GM12891 (cell line): ENCODE results near the gene PABPN1L.

Source experiments
- PAX5 ChIP-seq: IDR thresholded peaks from 2 replicates; pipeline ENCODE4 v1.6.1; 2011; ENCODE audit warnings: low read length, moderate library complexity, mild to moderate bottlenecking; ENCODE audit not compliant: insufficient read depth, severe bottlenecking
- POLR2A ChIP-seq: IDR thresholded peaks from 2 replicates; pipeline ENCODE4 v1.6.1; 2011; ENCODE audit warnings: low read depth, low read length, control low read depth
- POU2F2 ChIP-seq: IDR thresholded peaks from 2 replicates; pipeline ENCODE4 v1.6.1; 2011; ENCODE audit warnings: low read depth, mild to moderate bottlenecking, control low read depth, low read length, moderate library complexity

- TF ChIP-seq POLR2A (no peak), POU2F2 (no peak), PAX5 (no peak)
These were observed 13.0 kb downstream of the PABPN1L start for GRCh38 chr16:88853325-88853941.
